AG08395 (cell line): ENCODE data around the gene OTUD4.
"Not testable (repeated sequence)": the region's sequence is repeated elsewhere in the genome, so short reads cannot be mapped to it uniquely, and the experiment has no call there.

Experiments used
- DNase-seq: peaks from one replicate; pipeline ENCODE4 v3.0.0; 2012; ENCODE audit warnings: mixed read lengths, low spot score

OTUD4 gene

GRCh38 chr4:145180298-145181090 is at the start of gene OTUD4:
Gene OTUD4, minus strand, starts transcription at chr4:145180589. Its CDS starts 616 bp downstream, at chr4:145179973.
- peak; percentile 94 for DNase-seq

GRCh38 chr4:145223228-145223627 is 42.8 kb upstream of the OTUD4 start:
- not testable (repeated sequence) for DNase-seq

GRCh38 chr4:145221529-145221928 is 41.1 kb upstream of the OTUD4 start:
- DNase-seq: not testable (repeated sequence)

- DNase-seq: no peak
These were observed 38.7 kb upstream of the OTUD4 start for GRCh38 chr4:145219090-145219489.

GRCh38 chr4:145218251-145218650 is 37.9 kb upstream of the OTUD4 start:
- DNase-seq: no peak

GRCh38 chr4:145217349-145217748 is 37.0 kb upstream of the OTUD4 start:
- DNase-seq: no peak

- DNase-seq: peak; percentile 28
These were observed 36.1 kb upstream of the OTUD4 start for GRCh38 chr4:145216535-145216934.

GRCh38 chr4:145213245-145213644 is 32.9 kb upstream of the OTUD4 start:
- DNase-seq: no peak

- no peak for DNase-seq
These were observed 27.5 kb upstream of the OTUD4 start for GRCh38 chr4:145207934-145208333.

- no peak for DNase-seq
These were observed 23.0 kb upstream of the OTUD4 start for GRCh38 chr4:145203410-145203809.

GRCh38 chr4:145200366-145200765 is 20.0 kb upstream of the OTUD4 start:
- DNase-seq: no peak

GRCh38 chr4:145199051-145199716 is 18.8 kb upstream of the OTUD4 start:
- no peak for DNase-seq

GRCh38 chr4:145196747-145197146 is 16.4 kb upstream of the OTUD4 start:
- no peak for DNase-seq

GRCh38 chr4:145195167-145195952 is 15.0 kb upstream of the OTUD4 start:
- DNase-seq: no peak

GRCh38 chr4:145189981-145190380 is 9.6 kb upstream of the OTUD4 start:
- no peak for DNase-seq

- no peak for DNase-seq
These were observed 6.3 kb upstream of the OTUD4 start for GRCh38 chr4:145186729-145187128.

GRCh38 chr4:145183581-145183980 is 3.2 kb upstream of the OTUD4 start:
- DNase-seq: no peak

- DNase-seq: no peak
These were observed 2.6 kb upstream of the OTUD4 start for GRCh38 chr4:145183023-145183422.

GRCh38 chr4:145182222-145182621 is 1.8 kb upstream of the OTUD4 start:
- no peak for DNase-seq

GRCh38 chr4:145181091-145181501 is 707 bp upstream of the OTUD4 start:
- no peak for DNase-seq

- DNase-seq: not testable (repeated sequence)
These were observed 510 bp downstream of the OTUD4 start for GRCh38 chr4:145179861-145180297.

- peak; percentile 56 for DNase-seq
These were observed 1.0 kb downstream of the OTUD4 start for GRCh38 chr4:145179281-145179860.
